NOMO-1 treated with dmso at 0.1 percent for 144 hours (cell line): Measurements from ENCODE around the gene CUEDC1.
"Not testable (repeated sequence)": the region's sequence is repeated elsewhere in the genome, so short reads cannot be mapped to it uniquely, and the experiment has no call there.

Source experiments
- DNase-seq: peaks from one replicate; lab custom pipeline; 2025; ENCODE audit not compliant: unreplicated experiment; lab: John Stamatoyannopoulos, UW

Gene CUEDC1

GRCh38 chr17:57986841-57987580 lies 31.8 kb upstream of the CUEDC1 start:
- no peak for DNase-seq

- DNase-seq: no peak
Measured at GRCh38 chr17:57985675-57985974, 30.4 kb upstream of the CUEDC1 start.

- no peak for DNase-seq
Measured at GRCh38 chr17:57984936-57985674, 29.9 kb upstream of the CUEDC1 start.

GRCh38 chr17:57984261-57984890 lies 29.2 kb upstream of the CUEDC1 start:
- DNase-seq: no peak

GRCh38 chr17:57983446-57983845 lies 28.2 kb upstream of the CUEDC1 start:
- DNase-seq: no peak

- DNase-seq: no peak
Measured at GRCh38 chr17:57982452-57983170, 27.4 kb upstream of the CUEDC1 start.

GRCh38 chr17:57980522-57980921 lies 25.3 kb upstream of the CUEDC1 start:
- DNase-seq: no peak

- no peak for DNase-seq
Measured at GRCh38 chr17:57979076-57979475, 23.9 kb upstream of the CUEDC1 start.

GRCh38 chr17:57976594-57976993 lies 21.4 kb upstream of the CUEDC1 start:
- no peak for DNase-seq

GRCh38 chr17:57975044-57975443 lies 19.8 kb upstream of the CUEDC1 start:
- no peak for DNase-seq

GRCh38 chr17:57974053-57974824 lies 19.0 kb upstream of the CUEDC1 start:
- DNase-seq: not testable (repeated sequence)

- DNase-seq: no peak
Measured at GRCh38 chr17:57972151-57972550, 16.9 kb upstream of the CUEDC1 start.

- DNase-seq: no peak
Measured at GRCh38 chr17:57971572-57971971, 16.4 kb upstream of the CUEDC1 start.

- no peak for DNase-seq
Measured at GRCh38 chr17:57970710-57971109, 15.5 kb upstream of the CUEDC1 start.

GRCh38 chr17:57968456-57968855 lies 13.2 kb upstream of the CUEDC1 start:
- DNase-seq: no peak

- no peak for DNase-seq
Measured at GRCh38 chr17:57966875-57967274, 11.7 kb upstream of the CUEDC1 start.

- no peak for DNase-seq
Measured at GRCh38 chr17:57966246-57966645, 11.0 kb upstream of the CUEDC1 start.

- no peak for DNase-seq
Measured at GRCh38 chr17:57965521-57966160, 10.4 kb upstream of the CUEDC1 start.

GRCh38 chr17:57963149-57963511 lies 7.9 kb upstream of the CUEDC1 start:
- DNase-seq: no peak
